ENCODE measurements around the gene EIF2S2.

The EIF2S2 gene

GRCh38 chr20:34098570-34098969 is 13.5 kb downstream of the EIF2S2 start:
- Histone ChIP-seq H3K27me3 (ENCODE audit: low read length) (no peaks in the 10 kb centered on the region), H3K36me3 (ENCODE audit: low read length) (peaks cover 80% of the 10 kb centered on the region), H3K79me2 (ENCODE audit: insufficient read depth, low read length) (peaks cover 32% of the 10 kb centered on the region), H3K9me2 (replicated peaks; ENCODE audit: insufficient read depth, low read length) (no peaks in the 10 kb centered on the region), H3K9ac (ENCODE audit: low read length) (no peak overlapping the region), H4K20me1 (ENCODE audit: low read depth, low read length) (peaks cover 33% of the 10 kb centered on the region), H3K4me3 (ENCODE audit: insufficient read depth, low read length, poor library complexity, severe bottlenecking) (no peak overlapping the region), H3K4me2 (ENCODE audit: low read depth, low read length, poor library complexity, severe bottlenecking) (no peak overlapping the region), H3K27ac (ENCODE audit: low read depth, low read length) (no peak overlapping the region), H3F3A (ENCODE audit: insufficient read depth) (peaks cover 31% of the 10 kb centered on the region), H2AFZ (ENCODE audit: low read depth, low read length, severe bottlenecking) (no peak overlapping the region), H3K9me3 (ENCODE audit: insufficient read depth, low read length) (no peaks in the 10 kb centered on the region)
- TF ChIP-seq EZH2phosphoT487 (conservative IDR thresholded peaks at IDR 0.05; ENCODE audit: low read length): no peak

GRCh38 chr20:34096699-34097444 is 15.2 kb downstream of the EIF2S2 start:
- Histone ChIP-seq H3K27ac (ENCODE audit: low read depth, low read length) (no peak overlapping the region), H3F3A (ENCODE audit: insufficient read depth) (peaks cover 38% of the 10 kb centered on the region), H4K20me1 (ENCODE audit: low read depth, low read length) (peaks cover 19% of the 10 kb centered on the region), H3K9me2 (replicated peaks; ENCODE audit: insufficient read depth, low read length) (no peaks in the 10 kb centered on the region), H3K79me2 (ENCODE audit: insufficient read depth, low read length) (peaks cover 16% of the 10 kb centered on the region), H3K4me3 (ENCODE audit: insufficient read depth, low read length, poor library complexity, severe bottlenecking) (no peak overlapping the region), H3K4me2 (ENCODE audit: low read depth, low read length, poor library complexity, severe bottlenecking) (no peak overlapping the region), H3K9ac (ENCODE audit: low read length) (no peak overlapping the region), H3K27me3 (ENCODE audit: low read length) (no peaks in the 10 kb centered on the region), H3K36me3 (ENCODE audit: low read length) (peaks cover 81% of the 10 kb centered on the region), H3K9me3 (ENCODE audit: insufficient read depth, low read length) (no peaks in the 10 kb centered on the region), H2AFZ (ENCODE audit: low read depth, low read length, severe bottlenecking) (no peak overlapping the region)
- TF ChIP-seq CTCF (IDR thresholded peaks at IDR 0.05; ENCODE audit: insufficient read depth, low read length, poor library complexity, severe bottlenecking): no peak
- TF ChIP-seq EZH2phosphoT487 (conservative IDR thresholded peaks at IDR 0.05; ENCODE audit: low read length): no peak

- H3K27me3 ChIP-seq (ENCODE audit: low read length): no peaks in the 10 kb centered on the region
- H3K9me3 ChIP-seq (ENCODE audit: insufficient read depth, low read length): no peaks in the 10 kb centered on the region
- peaks cover 12% of the 10 kb centered on the region; the same call in 1 of the 2 replicates for H3K79me2 ChIP-seq (ENCODE audit: insufficient read depth, low read length)
- H3K4me2 ChIP-seq (ENCODE audit: low read depth, low read length, poor library complexity, severe bottlenecking): no peak overlapping the region
- peaks cover 21% of the 10 kb centered on the region for H4K20me1 ChIP-seq (ENCODE audit: low read depth, low read length)
- H3K9me2 ChIP-seq (replicated peaks; ENCODE audit: insufficient read depth, low read length): no peaks in the 10 kb centered on the region
- no peak overlapping the region for H2AFZ ChIP-seq (ENCODE audit: low read depth, low read length, severe bottlenecking)
- peaks cover 85% of the 10 kb centered on the region for H3K36me3 ChIP-seq (ENCODE audit: low read length)
- no peak overlapping the region for H3K9ac ChIP-seq (ENCODE audit: low read length)
- H3K4me3 ChIP-seq (ENCODE audit: insufficient read depth, low read length, poor library complexity, severe bottlenecking): no peak overlapping the region
- H3F3A ChIP-seq (ENCODE audit: insufficient read depth): peaks cover 46% of the 10 kb centered on the region
- H3K27ac ChIP-seq (ENCODE audit: low read depth, low read length): no peak overlapping the region
- no peak for TF ChIP-seq EZH2phosphoT487 (conservative IDR thresholded peaks at IDR 0.05; ENCODE audit: low read length)
- no peak for TF ChIP-seq CTCF (IDR thresholded peaks at IDR 0.05; ENCODE audit: insufficient read depth, low read length, poor library complexity, severe bottlenecking)
Observed at GRCh38 chr20:34095825-34096224, 16.2 kb downstream of the EIF2S2 start.

- Histone ChIP-seq H3K36me3 (ENCODE audit: low read length) (peaks cover 84% of the 10 kb centered on the region; the same call in 1 of the 2 replicates), H3K4me3 (ENCODE audit: insufficient read depth, low read length, poor library complexity, severe bottlenecking) (no peak overlapping the region), H3K9me3 (ENCODE audit: insufficient read depth, low read length) (no peaks in the 10 kb centered on the region), H4K20me1 (ENCODE audit: low read depth, low read length) (peaks cover 11% of the 10 kb centered on the region), H3K9me2 (replicated peaks; ENCODE audit: insufficient read depth, low read length) (no peaks in the 10 kb centered on the region), H3K27me3 (ENCODE audit: low read length) (no peaks in the 10 kb centered on the region), H3K27ac (ENCODE audit: low read depth, low read length) (no peak overlapping the region), H3K9ac (ENCODE audit: low read length) (no peak overlapping the region), H3F3A (ENCODE audit: insufficient read depth) (peaks cover 65% of the 10 kb centered on the region), H3K79me2 (ENCODE audit: insufficient read depth, low read length) (no peaks in the 10 kb centered on the region), H3K4me2 (ENCODE audit: low read depth, low read length, poor library complexity, severe bottlenecking) (no peak overlapping the region), H2AFZ (ENCODE audit: low read depth, low read length, severe bottlenecking) (no peak overlapping the region)
- TF ChIP-seq EZH2phosphoT487 (conservative IDR thresholded peaks at IDR 0.05; ENCODE audit: low read length) (no peak), CTCF (IDR thresholded peaks at IDR 0.05; ENCODE audit: insufficient read depth, low read length, poor library complexity, severe bottlenecking) (no peak)
Observed at GRCh38 chr20:34093895-34094294, 18.1 kb downstream of the EIF2S2 start.

Measured in SU-DHL-6 (cell line).